Astrocyte (in vitro differentiated cells and primary cell): ENCODE measurements around the gene AARS2.

Experiments used
- EZH2 ChIP-seq: IDR thresholded peaks from 2 replicates; pipeline ENCODE4 v1.6.1; 2012; ENCODE audit warnings: mild to moderate bottlenecking, low read length, inconsistent platforms; ENCODE audit not compliant: insufficient read depth
- TF ChIP-seq, protein P1 (sequence below): IDR thresholded peaks from 2 replicates; pipeline ENCODE4 v1.5.1; 2011; ENCODE audit warnings: low read depth, mild to moderate bottlenecking, inconsistent platforms, low read length, moderate library complexity; ENCODE audit not compliant: insufficient read depth

DNA sequence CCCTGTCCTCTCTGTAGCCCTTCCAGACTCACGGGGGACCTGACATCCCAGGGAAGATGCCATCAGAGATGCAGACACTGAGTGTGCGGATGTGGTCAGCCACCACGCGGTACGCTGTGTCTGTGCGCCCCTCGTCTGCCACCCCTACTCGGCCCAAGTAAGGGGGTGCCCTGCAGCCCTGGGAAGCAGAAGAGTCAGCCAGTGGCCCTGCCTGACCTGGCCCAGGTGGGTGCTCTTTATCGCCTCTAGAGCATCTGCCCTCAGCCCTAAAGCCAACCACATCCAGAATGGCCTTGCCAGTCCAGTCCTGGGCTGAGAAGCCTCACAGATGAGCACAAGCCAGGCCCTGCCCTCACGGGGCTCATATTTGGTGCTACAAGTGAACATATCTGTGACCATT lies 5.9 kb downstream of the AARS2 start:
- TF ChIP-seq, protein P1, sequence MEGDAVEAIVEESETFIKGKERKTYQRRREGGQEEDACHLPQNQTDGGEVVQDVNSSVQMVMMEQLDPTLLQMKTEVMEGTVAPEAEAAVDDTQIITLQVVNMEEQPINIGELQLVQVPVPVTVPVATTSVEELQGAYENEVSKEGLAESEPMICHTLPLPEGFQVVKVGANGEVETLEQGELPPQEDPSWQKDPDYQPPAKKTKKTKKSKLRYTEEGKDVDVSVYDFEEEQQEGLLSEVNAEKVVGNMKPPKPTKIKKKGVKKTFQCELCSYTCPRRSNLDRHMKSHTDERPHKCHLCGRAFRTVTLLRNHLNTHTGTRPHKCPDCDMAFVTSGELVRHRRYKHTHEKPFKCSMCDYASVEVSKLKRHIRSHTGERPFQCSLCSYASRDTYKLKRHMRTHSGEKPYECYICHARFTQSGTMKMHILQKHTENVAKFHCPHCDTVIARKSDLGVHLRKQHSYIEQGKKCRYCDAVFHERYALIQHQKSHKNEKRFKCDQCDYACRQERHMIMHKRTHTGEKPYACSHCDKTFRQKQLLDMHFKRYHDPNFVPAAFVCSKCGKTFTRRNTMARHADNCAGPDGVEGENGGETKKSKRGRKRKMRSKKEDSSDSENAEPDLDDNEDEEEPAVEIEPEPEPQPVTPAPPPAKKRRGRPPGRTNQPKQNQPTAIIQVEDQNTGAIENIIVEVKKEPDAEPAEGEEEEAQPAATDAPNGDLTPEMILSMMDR = no peak
- TF ChIP-seq EZH2 = no peak
